GM06990 (cell line): ENCODE results near the gene AFF4.
"Not testable (repeated sequence)": the region's sequence is repeated elsewhere in the genome, so short reads cannot be mapped to it uniquely, and the experiment has no call there.

ENCODE experiments used
- DNase-seq: peaks from one replicate; pipeline ENCODE4 v3.0.0-alpha.2; 2011; ENCODE audit not compliant: insufficient read length; ENCODE audit errors: extremely low read depth
- H3K27me3 ChIP-seq: replicated peaks from 2 replicates; pipeline ENCODE4 v1.6.0; 2011; ENCODE audit warnings: low read length; ENCODE audit not compliant: control insufficient read depth, insufficient read depth
- H3K36me3 ChIP-seq: 2 replicates; pipeline ENCODE4 v1.5.1; 2011; ENCODE audit warnings: low read length; ENCODE audit not compliant: control insufficient read depth, insufficient read depth
- H3K4me3 ChIP-seq: replicated peaks from 2 replicates; pipeline ENCODE4 v1.5.1; 2011; ENCODE audit warnings: low read depth, mild to moderate bottlenecking, control low read depth, low read length
- CTCF ChIP-seq: IDR thresholded peaks from 2 replicates; pipeline ENCODE4 v1.5.1; 2011; ENCODE audit warnings: low read length, control low read depth, mild to moderate bottlenecking, inconsistent platforms; ENCODE audit not compliant: insufficient read depth, poor library complexity, severe bottlenecking

AFF4 gene

GRCh38 chr5:132856011-132856410 lies 107.4 kb downstream of the AFF4 start:
- TF ChIP-seq CTCF = no peak
- DNase-seq = no peak
- Histone ChIP-seq H3K36me3 (no peaks in the 10 kb centered on the region), H3K4me3 (no peak overlapping the region), H3K27me3 (no peaks in the 10 kb centered on the region)

- not testable (repeated sequence) for DNase-seq, H3K4me3 ChIP-seq, H3K36me3 ChIP-seq, H3K27me3 ChIP-seq
These were observed 108.4 kb downstream of the AFF4 start for GRCh38 chr5:132854992-132855391.

- H3K36me3 ChIP-seq = no peaks in the 10 kb centered on the region
- H3K4me3 ChIP-seq = no peak overlapping the region
- no peak for DNase-seq
- H3K27me3 ChIP-seq = no peaks in the 10 kb centered on the region
- TF ChIP-seq CTCF = no peak
These were observed 109.1 kb downstream of the AFF4 start for GRCh38 chr5:132854301-132854700.

- no peak for DNase-seq
- Histone ChIP-seq H3K36me3 (no peaks in the 10 kb centered on the region), H3K27me3 (no peaks in the 10 kb centered on the region), H3K4me3 (no peak overlapping the region)
- TF ChIP-seq CTCF = no peak
These were observed 109.6 kb downstream of the AFF4 start for GRCh38 chr5:132853790-132854189.

GRCh38 chr5:132853323-132853722 lies 110.1 kb downstream of the AFF4 start:
- Histone ChIP-seq H3K4me3 (no peak overlapping the region), H3K27me3 (no peaks in the 10 kb centered on the region), H3K36me3 (no peaks in the 10 kb centered on the region)
- no peak for DNase-seq
- TF ChIP-seq CTCF = no peak

GRCh38 chr5:132850066-132850465 lies 113.4 kb downstream of the AFF4 start:
- no peak for DNase-seq
- H3K27me3 ChIP-seq = no peaks in the 10 kb centered on the region
- no peak overlapping the region for H3K4me3 ChIP-seq
- no peak for TF ChIP-seq CTCF
- no peaks in the 10 kb centered on the region for H3K36me3 ChIP-seq
